Right ventricle myocardium inferior (tissue), 1 donor: ENCODE results near the gene EME1. TPM values are rescaled to one million over a fixed set of nuclear protein-coding genes. Genes with fewer than 3 reads are reported as not detected.
"Not testable (repeated sequence)": the region's sequence is repeated elsewhere in the genome, so short reads cannot be mapped to it uniquely, and the experiment has no call there.

Experiments used
- ATAC-seq: fragments of 200-7000 bp; cut with Tn5 transposase; one replicate; pipeline ENCODE4 v1.9.1; 2020; ENCODE audit warnings: mild to moderate bottlenecking, moderate library complexity
- DNase-seq: peaks from one replicate; pipeline ENCODE4 v3.0.0; 2021; ENCODE audit errors: missing footprints
- intact Hi-C: fragments of 100-400 bp; cut with DNase I; formaldehyde crosslinking; loops from one replicate; pipeline ENCODE4 v1.11.0; 2022
- total RNA-seq: library from RNA; stranded (reverse); fragmentation: NEBNext Ultra II Directional; extraction: Animal tissue kit (Norgen Biotek cat#: 25700); gene quantifications from one replicate; pipeline ENCODE4 v1.2.1, GENCODE V29; 2021
- donor health status: DM: no; HTN: yes; CAD: no; lungs with severe emphysema.

Gene EME1
- total RNA-seq, 1 donor from 2014 or later: 0.60 TPM

- intact Hi-C loops, ATAC-seq, DNase-seq: not testable (repeated sequence)
Observed at GRCh38 chr17:50419577-50419976, 46.5 kb downstream of the EME1 start.

- intact Hi-C loops: no loop called here
- no peak for DNase-seq
- ATAC-seq: peak; percentile 91
Observed at GRCh38 chr17:50420419-50421112, 47.5 kb downstream of the EME1 start.

GRCh38 chr17:50421308-50422051, 48.5 kb downstream of the EME1 start:
- ATAC-seq (no peak), DNase-seq (no peak)
- intact Hi-C loops: no loop called here

GRCh38 chr17:50422738-50423137, 49.7 kb downstream of the EME1 start:
- DNase-seq (no peak), ATAC-seq (no peak)
- intact Hi-C loops: no loop called here

- ATAC-seq (no peak), DNase-seq (no peak)
- intact Hi-C loops: no loop called here
Observed at GRCh38 chr17:50423553-50424159, 50.6 kb downstream of the EME1 start.

- intact Hi-C loops: no loop called here
- ATAC-seq (no peak), DNase-seq (no peak)
Observed at GRCh38 chr17:50424246-50424995, 51.4 kb downstream of the EME1 start.

GRCh38 chr17:50424996-50425681, 52.1 kb downstream of the EME1 start:
- no peak for ATAC-seq
- no peak for DNase-seq
- intact Hi-C loops: no loop called here

- ATAC-seq (peak; percentile 93), DNase-seq (peak; percentile 88)
- intact Hi-C loops: loop anchor here (2.0 kb wide), 1 partner anchor 53 kb away; the partner anchor contains the start of gene RSAD1
Observed at GRCh38 chr17:50425682-50426471, 52.8 kb downstream of the EME1 start, which contains the start of gene ACSF2. TSS of gene ACSF2 (plus strand) at chr17:50426218. CDS start at chr17:50426262, 44 bp downstream.

GRCh38 chr17:50426472-50426782, 53.4 kb downstream of the EME1 start:
- intact Hi-C loops: loop anchor here (2.0 kb wide), 1 partner anchor 52 kb away; the partner anchor contains the start of gene RSAD1
- peak; percentile 2 for ATAC-seq

GRCh38 chr17:50426814-50427787, 54.1 kb downstream of the EME1 start:
- DNase-seq: no peak

More at GRCh38 chr17:50426472-50426782, 53.4 kb downstream of the EME1 start:
- no peak for DNase-seq

GRCh38 chr17:50428126-50428525, 55.1 kb downstream of the EME1 start:
- DNase-seq, ATAC-seq, intact Hi-C loops: not testable (repeated sequence)

More at GRCh38 chr17:50426814-50427787, 54.1 kb downstream of the EME1 start:
- intact Hi-C loops: loop anchor here (2.0 kb wide), 1 partner anchor 52 kb away; the partner anchor contains the start of gene RSAD1
- ATAC-seq: peak; percentile 70

GRCh38 chr17:50428831-50429424, 55.9 kb downstream of the EME1 start:
- intact Hi-C loops: no loop called here
- ATAC-seq (no peak), DNase-seq (no peak)

- ATAC-seq (no peak), DNase-seq (no peak)
- intact Hi-C loops: no loop called here
Observed at GRCh38 chr17:50429793-50430192, 56.8 kb downstream of the EME1 start.
